HepG2 (cell line): ENCODE measurements around the gene NPB. TPM values are rescaled to one million over a fixed set of nuclear protein-coding genes. Genes with fewer than 3 reads are reported as not detected.

Experiments
- ARHGAP35 ChIP-seq: sonication (generic); formaldehyde crosslinking; IDR thresholded peaks from 2 replicates; pipeline ENCODE4 v1.9.0; 2022; ENCODE audit warnings: mild to moderate bottlenecking, inconsistent platforms, moderate library complexity, missing genetic modification reagents, borderline replicate concordance
- HNF1A ChIP-seq, 2 experiments: sonication (generic) in 1 of 2; formaldehyde crosslinking in 1 of 2; IDR thresholded peaks; 2 replicates each; pipeline versions ENCODE4 v1.4.0 to v1.6.1; 2016 to 2020; ENCODE audit warnings: borderline replicate concordance in 1 of 2, low read depth in 1 of 2, mild to moderate bottlenecking in 1 of 2, missing genetic modification reagents in 1 of 2
- MAF1 ChIP-seq: sonication (generic); formaldehyde crosslinking; IDR thresholded peaks from 2 replicates; pipeline ENCODE4 v1.5.0; 2020; ENCODE audit warnings: missing genetic modification reagents, borderline replicate concordance
- NFIB ChIP-seq: sonication (generic); formaldehyde crosslinking; IDR thresholded peaks from 2 replicates; pipeline ENCODE4 v1.9.0; 2021; ENCODE audit warnings: missing genetic modification reagents, mild to moderate bottlenecking, borderline replicate concordance
- PAF1 ChIP-seq: IDR thresholded peaks from 2 replicates; pipeline ENCODE4 v1.6.1; 2016; ENCODE audit warnings: missing genetic modification reagents, missing compliant biosample characterization
- POLR2G ChIP-seq: fragments of 200-400 bp; formaldehyde crosslinking; IDR thresholded peaks from 2 replicates; pipeline ENCODE4 v1.6.1; 2018; ENCODE audit warnings: mild to moderate bottlenecking, low read depth, low read length, moderate library complexity
- PPARG ChIP-seq: conservative IDR thresholded peaks from 2 replicates; pipeline ENCODE4 v1.6.1; 2016; ENCODE audit warnings: missing biosample characterization, missing genetic modification reagents
- RNF2 ChIP-seq: fragments of 450-650 bp; conservative IDR thresholded peaks from 2 replicates; pipeline ENCODE4 v1.6.1; 2016; ENCODE audit warnings: low read depth
- SNAPC5 ChIP-seq: sonication (generic); formaldehyde crosslinking; IDR thresholded peaks from 2 replicates; pipeline ENCODE4 v1.8.1; 2023; ENCODE audit warnings: mild to moderate bottlenecking, missing genetic modification reagents, borderline replicate concordance
- TGIF2 ChIP-seq: IDR thresholded peaks from 2 replicates; pipeline ENCODE4 v1.6.1; 2016; ENCODE audit warnings: control low read depth, missing compliant biosample characterization
- ZFP62 ChIP-seq: sonication (generic); formaldehyde crosslinking; IDR thresholded peaks from 2 replicates; pipeline ENCODE4 v1.4.0; 2020; ENCODE audit warnings: missing genetic modification reagents
- ZNF180 ChIP-seq: sonication (generic); formaldehyde crosslinking; IDR thresholded peaks from 2 replicates; pipeline ENCODE4 v1.4.0; 2020; ENCODE audit warnings: low read depth, missing genetic modification reagents, borderline replicate concordance
- ZNF337 ChIP-seq: sonication (generic); formaldehyde crosslinking; IDR thresholded peaks from 2 replicates; pipeline ENCODE4 v1.5.1; 2020; ENCODE audit warnings: missing genetic modification reagents, low read depth, mild to moderate bottlenecking, borderline replicate concordance
- ZNF607 ChIP-seq: sonication (generic); formaldehyde crosslinking; IDR thresholded peaks from 2 replicates; pipeline ENCODE4 v1.5.1; 2020; ENCODE audit warnings: missing genetic modification reagents, mild to moderate bottlenecking, borderline replicate concordance
- ZNF615 ChIP-seq: sonication (generic); formaldehyde crosslinking; IDR thresholded peaks from 2 replicates; pipeline ENCODE4 v1.5.0; 2020; ENCODE audit warnings: mild to moderate bottlenecking, missing genetic modification reagents, borderline replicate concordance
- polyA plus RNA-seq, 8 experiments: library from polyadenylated mRNA; depleted of rRNA in 3 of 8; stranded (reverse) in 7 of 8; unstranded in 1 of 8; fragments of >200 nt; fragmentation: Illumina TruSeq in 4 of 8; extraction: Trizol in 4 of 8; gene quantifications; 2 replicates each; pipeline versions ENCODE4 v1.2.1 to v1.2.3, GENCODE V29; 2011 to 2016; ENCODE audit warnings: low read depth in 4 of 8, missing spikeins in 1 of 8, mixed read lengths in 1 of 8; ENCODE audit not compliant: insufficient read depth in 1 of 8
- total RNA-seq, 5 experiments: library from RNA; depleted of rRNA; stranded (reverse); fragments of >200 nt; fragmentation: Illumina TruSeq; extraction: Trizol; gene quantifications; 2 replicates each; pipeline ENCODE4 v1.2.3, GENCODE V29; 2016; ENCODE audit warnings: low read depth in 1 of 5
- TF ChIP-seq, protein P1 (sequence below): sonication (generic); formaldehyde crosslinking; IDR thresholded peaks from 2 replicates; pipeline ENCODE4 v1.4.0; 2020; ENCODE audit warnings: missing genetic modification reagents
- TF ChIP-seq, protein P2 (sequence below): sonication (generic); formaldehyde crosslinking; conservative IDR thresholded peaks from 2 replicates; pipeline ENCODE4 v1.4.0; 2020; ENCODE audit warnings: missing genetic modification reagents
- TF ChIP-seq, protein P3 (sequence below): sonication (generic); formaldehyde crosslinking; IDR thresholded peaks from 2 replicates; pipeline ENCODE4 v1.5.0; 2020; ENCODE audit warnings: missing genetic modification reagents, mild to moderate bottlenecking, borderline replicate concordance

NPB gene
- total and polyA plus RNA-seq, 2 of the 13 experiments (the other 11 are each of a cell fraction or from before 2014, with no cell fraction given) = 0.11 to 0.93 TPM

DNA sequence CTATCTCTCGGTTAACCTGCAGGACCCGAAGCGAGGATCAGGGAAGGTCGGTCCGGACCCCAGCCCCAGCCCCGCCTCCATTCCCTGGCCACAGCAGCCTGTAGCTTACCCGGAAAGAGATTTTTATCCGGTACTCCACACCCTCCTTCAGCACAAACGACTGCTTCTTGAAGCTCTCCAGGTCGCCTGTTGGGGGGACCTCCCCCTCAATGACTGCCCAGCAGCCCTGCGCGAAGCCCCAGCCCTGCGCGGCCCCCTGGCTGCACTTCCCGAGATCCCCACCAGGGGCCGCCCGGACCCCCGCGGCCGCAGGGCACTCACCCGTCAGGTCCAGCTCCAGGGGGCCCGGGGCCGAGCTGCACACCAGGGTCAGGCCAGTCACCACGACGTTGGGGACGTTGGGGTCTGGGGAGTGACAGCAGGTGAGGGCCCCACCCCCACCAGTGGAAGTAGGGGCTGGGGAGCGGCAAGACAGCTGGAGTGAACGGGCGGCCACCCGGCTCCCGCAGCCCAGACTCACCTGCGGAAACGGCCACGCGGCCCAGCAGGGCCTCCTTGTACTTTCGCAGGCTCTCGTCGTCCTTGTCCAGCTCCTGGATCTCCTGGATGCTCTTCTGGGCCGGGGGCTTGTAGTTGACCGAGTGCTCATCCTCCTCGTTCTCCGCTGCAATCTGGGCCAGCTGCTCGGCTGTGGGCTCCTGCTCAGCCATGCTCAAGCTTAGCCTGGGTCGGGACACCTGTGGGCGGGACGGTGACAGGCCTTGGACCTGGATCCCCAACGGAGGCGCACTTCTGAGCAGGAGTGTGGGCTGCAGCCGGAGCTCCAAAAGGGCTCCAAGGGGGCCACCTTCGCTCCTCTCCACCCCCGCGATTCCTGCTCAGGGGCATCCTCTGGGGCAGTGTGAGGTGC lies 32.6 kb upstream of the NPB start (continued):
- TF ChIP-seq, protein P1, sequence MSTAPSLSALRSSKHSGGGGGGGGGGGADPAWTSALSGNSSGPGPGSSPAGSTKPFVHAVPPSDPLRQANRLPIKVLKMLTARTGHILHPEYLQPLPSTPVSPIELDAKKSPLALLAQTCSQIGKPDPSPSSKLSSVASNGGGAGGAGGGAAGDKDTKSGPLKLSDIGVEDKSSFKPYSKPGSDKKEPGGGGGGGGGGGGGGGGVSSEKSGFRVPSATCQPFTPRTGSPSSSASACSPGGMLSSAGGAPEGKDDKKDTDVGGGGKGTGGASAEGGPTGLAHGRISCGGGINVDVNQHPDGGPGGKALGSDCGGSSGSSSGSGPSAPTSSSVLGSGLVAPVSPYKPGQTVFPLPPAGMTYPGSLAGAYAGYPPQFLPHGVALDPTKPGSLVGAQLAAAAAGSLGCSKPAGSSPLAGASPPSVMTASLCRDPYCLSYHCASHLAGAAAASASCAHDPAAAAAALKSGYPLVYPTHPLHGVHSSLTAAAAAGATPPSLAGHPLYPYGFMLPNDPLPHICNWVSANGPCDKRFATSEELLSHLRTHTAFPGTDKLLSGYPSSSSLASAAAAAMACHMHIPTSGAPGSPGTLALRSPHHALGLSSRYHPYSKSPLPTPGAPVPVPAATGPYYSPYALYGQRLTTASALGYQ (CRISPR knock-in tag) = peak; percentile 61; the same call in 1 of the 2 replicates
- TF ChIP-seq MAF1 (CRISPR knock-in tag) (0 out of 2 replicates have a peak, but pooled peaks have one; percentile 12), HNF1A (IDR thresholded peaks at IDR 0.05; ENCODE audit: low read depth) (no peak), HNF1A (CRISPR knock-in tag; IDR thresholded peaks at IDR 0.05; ENCODE audit: borderline replicate concordance) (no peak), ARHGAP35 (peak; percentile 33; the same call in 1 of the 2 replicates), RNF2 (no peak), POLR2G (peak; percentile 43), ZNF337 (CRISPR knock-in tag) (0 out of 2 replicates have a peak, but pooled peaks have one; percentile 24), ZNF615 (no peak), NFIB (CRISPR knock-in tag) (peak; percentile 61; the same call in 1 of the 2 replicates), ZNF180 (no peak), ZNF607 (CRISPR knock-in tag) (0 out of 2 replicates have a peak, but pooled peaks have one; percentile 84), TGIF2 (CRISPR knock-in tag) (no peak), SNAPC5 (CRISPR knock-in tag) (no peak; the same call in 1 of the 2 replicates), PPARG (CRISPR knock-in tag) (no peak), PAF1 (CRISPR knock-in tag) (no peak; the same call in 1 of the 2 replicates), ZFP62 (CRISPR knock-in tag) (0 out of 2 replicates have a peak, but pooled peaks have one; percentile 16)
- TF ChIP-seq, protein P2, sequence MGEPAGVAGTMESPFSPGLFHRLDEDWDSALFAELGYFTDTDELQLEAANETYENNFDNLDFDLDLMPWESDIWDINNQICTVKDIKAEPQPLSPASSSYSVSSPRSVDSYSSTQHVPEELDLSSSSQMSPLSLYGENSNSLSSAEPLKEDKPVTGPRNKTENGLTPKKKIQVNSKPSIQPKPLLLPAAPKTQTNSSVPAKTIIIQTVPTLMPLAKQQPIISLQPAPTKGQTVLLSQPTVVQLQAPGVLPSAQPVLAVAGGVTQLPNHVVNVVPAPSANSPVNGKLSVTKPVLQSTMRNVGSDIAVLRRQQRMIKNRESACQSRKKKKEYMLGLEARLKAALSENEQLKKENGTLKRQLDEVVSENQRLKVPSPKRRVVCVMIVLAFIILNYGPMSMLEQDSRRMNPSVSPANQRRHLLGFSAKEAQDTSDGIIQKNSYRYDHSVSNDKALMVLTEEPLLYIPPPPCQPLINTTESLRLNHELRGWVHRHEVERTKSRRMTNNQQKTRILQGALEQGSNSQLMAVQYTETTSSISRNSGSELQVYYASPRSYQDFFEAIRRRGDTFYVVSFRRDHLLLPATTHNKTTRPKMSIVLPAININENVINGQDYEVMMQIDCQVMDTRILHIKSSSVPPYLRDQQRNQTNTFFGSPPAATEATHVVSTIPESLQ (CRISPR knock-in tag) = no peak
- TF ChIP-seq, protein P3, sequence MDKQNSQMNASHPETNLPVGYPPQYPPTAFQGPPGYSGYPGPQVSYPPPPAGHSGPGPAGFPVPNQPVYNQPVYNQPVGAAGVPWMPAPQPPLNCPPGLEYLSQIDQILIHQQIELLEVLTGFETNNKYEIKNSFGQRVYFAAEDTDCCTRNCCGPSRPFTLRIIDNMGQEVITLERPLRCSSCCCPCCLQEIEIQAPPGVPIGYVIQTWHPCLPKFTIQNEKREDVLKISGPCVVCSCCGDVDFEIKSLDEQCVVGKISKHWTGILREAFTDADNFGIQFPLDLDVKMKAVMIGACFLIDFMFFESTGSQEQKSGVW (CRISPR knock-in tag) = no peak
